SK-N-SH (cell line): ENCODE results near the gene PDE4DIP. TPM values are rescaled to one million over a fixed set of nuclear protein-coding genes. Genes with fewer than 3 reads are reported as not detected.
"Not testable (repeated sequence)": the region's sequence is repeated elsewhere in the genome, so short reads cannot be mapped to it uniquely, and the experiment has no call there.

Experiments
- CTCF ChIA-PET: fragments of 300-600, 350-600 bp; formaldehyde crosslinking; extraction: SDS; loops from one replicate; lab custom pipeline; 2021; lab: Yijun Ruan, JAX
- POLR2A ChIA-PET: fragments of 350-600 bp; sonication (Branson Sonifier 250); formaldehyde crosslinking; extraction: SDS; loops from one replicate; lab custom pipeline; 2020; ENCODE audit warnings: antibody characterized with exemption, inconsistent platforms; lab: Yijun Ruan, JAX
- DNase-seq: peaks from one replicate; pipeline ENCODE4 v3.0.0; 2012
- H2AFZ ChIP-seq: fragments of 200-600 bp; sonication (generic); 2 replicates; pipeline ENCODE4 v1.8.1; 2016; ENCODE audit warnings: antibody characterized with exemption, mild to moderate bottlenecking, low read depth
- H3F3A ChIP-seq: fragments of 200-600 bp; sonication (generic); replicated peaks from 2 replicates; pipeline ENCODE3; 2016; ENCODE audit warnings: antibody characterized with exemption, mild to moderate bottlenecking; ENCODE audit not compliant: insufficient read depth
- H3K27ac ChIP-seq, 2 experiments: fragments of 200-500 bp in 1 of 2; fragments of 200-600 bp in 1 of 2; sonication (Bioruptor generic) in 1 of 2; sonication (generic), shearing (Covaris generic) in 1 of 2; 2 replicates each; pipeline versions ENCODE4 v1.5.1 to v1.6.1; 2014 to 2016; ENCODE audit warnings: low read depth in 2 of 2, inconsistent platforms in 1 of 2, low read length in 1 of 2, mild to moderate bottlenecking in 1 of 2, mixed read lengths in 1 of 2
- H3K27me3 ChIP-seq: fragments of 200-600 bp; sonication (generic), shearing (Covaris generic); 2 replicates; pipeline ENCODE4 v1.6.1; 2016; ENCODE audit warnings: mixed run types; ENCODE audit not compliant: insufficient read depth
- H3K36me3 ChIP-seq, 2 experiments: fragments of 200-500 bp in 1 of 2; fragments of 200-600 bp in 1 of 2; sonication (Bioruptor generic) in 1 of 2; sonication (generic) in 1 of 2; replicated peaks in 1 of 2; 2 replicates each; pipeline versions ENCODE3 to v1.5.1; 2014 to 2016; ENCODE audit warnings: low read length in 1 of 2, mild to moderate bottlenecking in 1 of 2; ENCODE audit not compliant: insufficient read depth in 2 of 2, control insufficient read depth in 1 of 2
- H3K4me1 ChIP-seq, 2 experiments: fragments of 200-500 bp in 1 of 2; fragments of 200-600 bp in 1 of 2; sonication (Bioruptor generic) in 1 of 2; sonication (generic), shearing (Covaris generic) in 1 of 2; 2 replicates each; pipeline versions ENCODE4 v1.5.1 to v1.6.1; 2014 to 2016; ENCODE audit warnings: low read depth in 1 of 2, low read length in 1 of 2, mixed run types in 1 of 2; ENCODE audit not compliant: insufficient read depth in 2 of 2, control insufficient read depth in 1 of 2
- H3K4me2 ChIP-seq: fragments of 200-600 bp; sonication (generic), shearing (Covaris generic); 2 replicates; pipeline ENCODE4 v1.6.1; 2017; ENCODE audit warnings: mixed run types
- H3K4me3 ChIP-seq, 2 experiments: fragments of 200-500 bp in 1 of 2; fragments of 200-600 bp in 1 of 2; sonication (Bioruptor generic) in 1 of 2; sonication (generic), shearing (Covaris generic) in 1 of 2; 2 replicates each; pipeline versions ENCODE4 v1.5.1 to v1.8.1; 2014 to 2016; ENCODE audit warnings: low read depth in 2 of 2, inconsistent platforms in 1 of 2, low read length in 1 of 2, mild to moderate bottlenecking in 1 of 2, mixed read lengths in 1 of 2, moderate library complexity in 1 of 2
- H3K79me2 ChIP-seq: fragments of 200-600 bp; sonication (generic); 2 replicates; pipeline ENCODE4 v1.8.1; 2017; ENCODE audit warnings: mild to moderate bottlenecking; ENCODE audit not compliant: insufficient read depth
- H3K9ac ChIP-seq: fragments of 200-600 bp; sonication (generic); 2 replicates; pipeline ENCODE4 v1.6.1; 2017; ENCODE audit warnings: mixed run types
- H3K9me2 ChIP-seq: fragments of 200-600 bp; sonication (generic); 2 replicates; pipeline ENCODE4 v1.6.1; 2017; ENCODE audit warnings: mixed run types
- H3K9me3 ChIP-seq: fragments of 200-600 bp; sonication (generic); 2 replicates; pipeline ENCODE4 v1.6.1; 2017; ENCODE audit warnings: mixed run types, mild to moderate bottlenecking, moderate library complexity
- H4K20me1 ChIP-seq: fragments of 200-600 bp; sonication (generic); 2 replicates; pipeline ENCODE4 v1.6.1; 2017; ENCODE audit warnings: mild to moderate bottlenecking, mixed run types; ENCODE audit not compliant: insufficient read depth
- WGBS: methylation state at CpG from one replicate; pipeline ENCODE4 v1.1.6; 2017; ENCODE audit warnings: low lambda C conversion rate; 5-methylcytosine and 5-hydroxymethylcytosine counted together
- polyA plus RNA-seq, 3 experiments: library from polyadenylated mRNA; depleted of rRNA; stranded (reverse); fragments of >200 nt; gene quantifications; 2 replicates each; pipeline ENCODE4 v1.2.3, GENCODE V29; 2012

Gene PDE4DIP
- polyA plus RNA-seq, 1 of the 3 experiments (the other 2 are of a cell fraction): 28.7 TPM

DNA sequence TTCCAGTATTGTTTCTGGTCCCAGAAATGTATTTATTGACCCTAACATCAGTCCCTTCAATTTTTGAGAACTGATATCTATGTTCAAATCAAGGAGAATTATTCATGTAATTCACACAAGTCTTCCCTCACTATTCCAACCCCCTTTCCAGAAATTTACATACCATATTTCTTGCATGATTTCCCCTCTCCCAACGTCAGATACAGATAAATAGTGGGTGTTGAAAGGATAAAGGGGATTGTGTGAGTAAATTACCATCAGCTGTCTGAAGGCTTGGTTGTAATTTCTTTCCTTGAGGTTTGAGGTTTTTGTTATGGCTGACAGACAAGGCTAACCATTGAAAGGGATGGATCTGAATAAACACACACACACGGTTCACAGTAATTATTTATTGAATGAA is 15.7 kb upstream of the PDE4DIP start:
- POLR2A ChIA-PET, H3K9ac ChIP-seq, H3F3A ChIP-seq, CTCF ChIA-PET, H3K27me3 ChIP-seq, H3K4me3 ChIP-seq, H3K79me2 ChIP-seq, H3K9me3 ChIP-seq, H3K9me2 ChIP-seq, H3K36me3 ChIP-seq, H2AFZ ChIP-seq, H3K4me2 ChIP-seq, H3K4me1 ChIP-seq, H3K27ac ChIP-seq, DNase-seq, H4K20me1 ChIP-seq: not testable (repeated sequence)
- 22% methylated on average over 1 of the region's 2 CpGs for WGBS

DNA sequence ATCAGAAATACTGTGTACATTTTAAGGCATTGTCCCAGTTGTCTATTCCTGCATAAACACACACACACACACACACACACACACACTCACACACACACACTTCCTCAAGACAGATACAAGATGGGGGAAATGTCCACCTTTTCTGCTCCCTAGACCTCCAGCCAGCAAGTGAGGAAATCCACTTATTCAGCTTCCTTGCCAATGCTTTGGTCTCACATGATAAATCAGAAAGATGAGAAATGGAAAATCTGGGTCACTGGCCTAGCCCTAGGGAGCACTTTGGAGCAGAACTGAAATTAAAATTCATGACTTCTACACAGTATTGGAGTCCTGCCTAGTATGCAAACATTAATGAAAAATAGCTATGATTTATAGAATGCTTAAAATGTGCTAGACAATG is 15.3 kb upstream of the PDE4DIP start:
- H3K4me1 ChIP-seq, H2AFZ ChIP-seq, H3K27me3 ChIP-seq, H3K9ac ChIP-seq, H3K9me2 ChIP-seq, H3K9me3 ChIP-seq, H3K4me2 ChIP-seq, CTCF ChIA-PET, H4K20me1 ChIP-seq, H3F3A ChIP-seq, H3K27ac ChIP-seq, H3K79me2 ChIP-seq, H3K36me3 ChIP-seq, H3K4me3 ChIP-seq, DNase-seq, POLR2A ChIA-PET: not testable (repeated sequence)

DNA sequence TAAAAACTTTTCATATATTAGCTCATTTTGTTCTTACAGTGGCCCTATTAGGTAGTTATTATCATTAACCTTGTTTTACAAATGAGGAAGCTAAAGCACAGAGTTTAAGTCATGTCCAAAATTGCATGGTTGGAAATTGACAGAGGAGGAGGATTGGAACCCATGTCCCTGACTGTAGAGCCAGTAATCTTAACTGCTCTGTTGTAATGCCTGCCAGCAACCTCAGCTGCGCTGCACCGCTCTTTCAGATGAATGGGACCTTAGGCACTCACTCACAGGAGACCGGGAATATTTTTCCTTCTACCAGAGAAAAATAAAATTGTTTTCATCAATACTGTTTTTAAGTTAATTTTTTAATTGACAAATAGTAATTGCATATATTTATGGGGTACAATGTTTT is 14.9 kb upstream of the PDE4DIP start:
- H3K9me3 ChIP-seq, H3K9me2 ChIP-seq, CTCF ChIA-PET, H3K4me2 ChIP-seq, H3K27ac ChIP-seq, H3K9ac ChIP-seq, H3K36me3 ChIP-seq, H3K4me1 ChIP-seq, H3K27me3 ChIP-seq, H3K4me3 ChIP-seq, H3K79me2 ChIP-seq, H3F3A ChIP-seq, H4K20me1 ChIP-seq, H2AFZ ChIP-seq, DNase-seq, POLR2A ChIA-PET: not testable (repeated sequence)
- WGBS: no CpG with 5 or more reads among the region's 3 CpGs

DNA sequence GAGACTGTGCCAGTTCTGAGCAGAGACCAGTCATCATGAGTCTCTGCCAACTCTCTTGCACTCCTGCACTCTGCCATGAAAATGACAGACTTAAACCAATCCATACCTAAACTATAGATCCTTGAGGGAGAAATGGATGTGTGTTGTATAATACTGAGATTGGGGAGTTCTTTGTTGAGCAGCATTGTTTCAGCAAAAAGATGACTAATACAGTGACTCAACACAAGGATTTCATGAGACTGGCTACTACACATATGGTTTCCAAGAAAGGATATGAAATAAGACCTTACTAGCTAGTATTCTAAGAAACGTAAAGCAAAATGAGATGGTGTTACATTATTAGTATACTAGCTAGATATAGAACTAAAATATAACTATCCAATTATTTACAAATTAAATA is 3.0 kb upstream of the PDE4DIP start:
- 14% methylated on average over 1 of the region's 1 CpG for WGBS
- POLR2A ChIA-PET, CTCF ChIA-PET: not testable (repeated sequence)

DNA sequence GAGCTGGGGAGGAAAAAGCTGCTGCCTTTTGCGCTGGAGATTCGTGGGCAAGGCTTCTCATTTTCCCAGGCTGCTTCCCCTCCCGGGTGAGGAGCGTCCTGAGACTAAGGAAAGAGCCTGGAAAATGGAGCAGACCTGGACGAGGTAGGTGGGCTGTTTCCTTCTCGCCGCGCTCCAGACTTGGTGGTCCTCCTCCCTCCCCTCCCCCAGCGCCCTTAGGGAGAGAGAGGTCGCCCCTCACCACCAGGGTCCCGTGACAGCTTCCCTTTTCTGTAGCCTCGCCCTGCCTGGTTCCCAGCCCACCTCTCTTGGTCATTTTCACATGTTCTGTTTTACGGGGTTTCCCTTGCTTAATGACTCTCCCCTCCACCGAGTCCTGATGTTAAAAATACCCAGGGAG is 423 bp downstream of the PDE4DIP start:
- H3K79me2 ChIP-seq, H3K9me3 ChIP-seq, H3K4me2 ChIP-seq, H3K4me1 ChIP-seq, H3K27me3 ChIP-seq, H4K20me1 ChIP-seq, H3F3A ChIP-seq, H3K36me3 ChIP-seq, H3K4me3 ChIP-seq, DNase-seq, H3K9me2 ChIP-seq, H3K9ac ChIP-seq, POLR2A ChIA-PET, CTCF ChIA-PET, H2AFZ ChIP-seq, H3K27ac ChIP-seq: not testable (repeated sequence)
- WGBS: no CpG with 5 or more reads among the region's 14 CpGs

More for the DNA sequence above, 3.0 kb upstream of the PDE4DIP start:
- H3K36me3 ChIP-seq, H3F3A ChIP-seq, H3K27me3 ChIP-seq, H4K20me1 ChIP-seq, H2AFZ ChIP-seq, H3K4me3 ChIP-seq, H3K4me2 ChIP-seq, DNase-seq, H3K27ac ChIP-seq, H3K4me1 ChIP-seq, H3K9me2 ChIP-seq, H3K79me2 ChIP-seq, H3K9me3 ChIP-seq, H3K9ac ChIP-seq: not testable (repeated sequence)

DNA sequence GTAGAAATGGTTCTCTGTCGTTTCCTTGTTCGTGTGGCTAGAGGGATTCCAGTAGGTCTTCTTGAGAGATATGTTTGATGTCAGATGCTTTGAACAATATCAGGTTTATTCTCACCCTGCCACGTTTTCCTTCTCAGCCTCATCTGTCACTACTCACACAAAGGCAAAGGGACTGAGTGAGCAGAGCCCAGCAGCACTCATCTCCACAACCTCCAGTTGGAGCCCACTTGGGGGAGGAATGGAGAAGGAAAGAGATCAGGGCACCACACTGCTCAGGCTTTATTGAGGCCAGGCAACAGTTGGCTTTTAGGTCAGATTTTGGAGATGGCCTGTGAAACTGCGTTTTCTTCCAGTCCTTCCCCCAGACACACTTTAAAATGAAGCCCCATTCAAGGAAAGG is 840 bp downstream of the PDE4DIP start:
- H2AFZ ChIP-seq, H3K27ac ChIP-seq, H3K27me3 ChIP-seq, POLR2A ChIA-PET, H4K20me1 ChIP-seq, H3K4me3 ChIP-seq, H3K9me2 ChIP-seq, H3K9ac ChIP-seq, H3K4me2 ChIP-seq, H3F3A ChIP-seq, DNase-seq, H3K4me1 ChIP-seq, H3K36me3 ChIP-seq, H3K79me2 ChIP-seq, H3K9me3 ChIP-seq, CTCF ChIA-PET: not testable (repeated sequence)
- WGBS: no CpG with 5 or more reads among the region's 4 CpGs

DNA sequence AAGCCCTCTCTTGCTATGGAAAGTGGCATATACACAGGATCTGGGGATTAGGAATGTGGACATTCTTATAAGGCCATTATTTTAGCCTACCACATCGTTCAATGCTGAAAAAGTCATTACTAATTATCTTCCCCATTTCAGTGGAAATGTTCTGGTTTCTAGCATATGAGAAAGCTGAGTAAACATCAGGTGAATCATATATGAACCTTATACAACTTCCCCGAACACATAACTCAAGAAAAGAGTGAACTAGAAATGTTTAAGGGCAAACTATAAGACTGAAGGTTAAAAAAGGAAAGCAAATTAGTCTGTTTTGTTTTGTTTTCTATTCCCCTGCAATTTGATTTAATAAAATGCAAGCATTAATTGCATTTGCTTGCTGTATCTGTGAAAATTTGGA is 6.1 kb downstream of the PDE4DIP start:
- DNase-seq, CTCF ChIA-PET: not testable (repeated sequence)
- no CpG with 5 or more reads among the region's 2 CpGs for WGBS

More for the DNA sequence above, 6.1 kb downstream of the PDE4DIP start:
- H3K9ac ChIP-seq, H3K9me2 ChIP-seq, POLR2A ChIA-PET, H3F3A ChIP-seq, H3K27me3 ChIP-seq, H3K36me3 ChIP-seq, H3K79me2 ChIP-seq, H3K4me1 ChIP-seq, H3K27ac ChIP-seq, H3K4me2 ChIP-seq, H2AFZ ChIP-seq, H3K9me3 ChIP-seq, H3K4me3 ChIP-seq, H4K20me1 ChIP-seq: not testable (repeated sequence)
